ENCODE data around the gene NOS1AP. TPM values are rescaled to one million over a fixed set of nuclear protein-coding genes. Genes with fewer than 3 reads are reported as not detected.

Gene NOS1AP
- total RNA-seq, 1 experiment from 2014 or later: 9.9 TPM

DNA sequence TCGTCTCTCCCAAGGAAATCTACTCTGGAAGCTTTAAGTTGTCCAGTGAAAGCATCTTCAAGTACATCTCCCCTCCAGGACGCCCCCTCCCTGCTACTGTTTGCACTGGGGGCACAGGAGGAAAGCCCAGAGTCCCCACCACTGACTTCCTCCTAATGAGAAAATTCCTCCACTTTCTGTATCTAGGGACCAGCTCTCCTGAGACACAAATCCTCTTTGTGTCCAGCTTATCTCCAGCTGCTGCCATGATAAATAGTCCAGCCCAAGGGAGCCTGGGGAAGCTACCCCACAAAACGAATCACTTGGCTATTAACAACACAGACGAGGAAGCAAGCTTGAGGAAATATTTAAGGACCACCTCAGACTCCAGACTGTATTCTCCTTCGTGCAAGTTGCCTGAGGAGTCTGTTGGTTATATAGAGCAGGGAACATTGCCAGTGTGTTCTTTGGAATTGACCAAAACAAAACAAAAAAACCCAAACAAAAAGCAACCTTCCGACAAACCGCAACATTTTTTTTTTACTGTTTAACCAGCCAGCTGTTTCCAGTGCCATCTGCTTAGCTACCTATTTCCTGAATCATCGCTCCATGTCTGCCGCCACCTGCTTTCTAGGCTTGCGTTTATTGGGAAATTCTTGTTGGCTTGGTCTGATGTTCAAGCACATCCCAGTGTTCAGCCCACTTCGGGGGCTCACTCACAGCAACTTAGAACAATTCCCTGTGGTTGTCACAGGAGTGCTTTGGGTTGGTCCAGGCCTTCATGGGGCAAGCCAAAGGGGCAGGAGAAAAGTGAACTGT is 319.7 kb downstream of the NOS1AP start:
- Mint-ChIP-seq H3K4me1 (ENCODE audit: low read depth, unreplicated experiment) (peaks cover 35% of the 10 kb centered on the region), H3K9me3 (ENCODE audit: low read depth, unreplicated experiment) (no peaks in the 10 kb centered on the region), H3K27ac (ENCODE audit: unreplicated experiment) (peak overlapping the region; percentile 22), H3K4me3 (ENCODE audit: low read depth, unreplicated experiment) (no peak overlapping the region), H3K36me3 (ENCODE audit: insufficient read depth, unreplicated experiment) (no peaks in the 10 kb centered on the region), H3K27me3 (ENCODE audit: unreplicated experiment) (no peaks in the 10 kb centered on the region)
- TF ChIP-seq CTCF (IDR thresholded peaks at IDR 0.05; ENCODE audit: unreplicated experiment): no peak
- CTCF ChIA-PET: interaction anchor here (0.5 to 1.9 kb wide), 6 partner anchors 8 to 327 kb away, joined by 3 to 9 read pairs (median 4); partner anchors contain the start of gene C1orf226
- no TSS peak for BruUV-seq (replicated peaks)
- intact Hi-C loops (cut with micrococcal nuclease; ENCODE audit: unreplicated experiment): no loop called here
- DNase-seq: no peak

DNA sequence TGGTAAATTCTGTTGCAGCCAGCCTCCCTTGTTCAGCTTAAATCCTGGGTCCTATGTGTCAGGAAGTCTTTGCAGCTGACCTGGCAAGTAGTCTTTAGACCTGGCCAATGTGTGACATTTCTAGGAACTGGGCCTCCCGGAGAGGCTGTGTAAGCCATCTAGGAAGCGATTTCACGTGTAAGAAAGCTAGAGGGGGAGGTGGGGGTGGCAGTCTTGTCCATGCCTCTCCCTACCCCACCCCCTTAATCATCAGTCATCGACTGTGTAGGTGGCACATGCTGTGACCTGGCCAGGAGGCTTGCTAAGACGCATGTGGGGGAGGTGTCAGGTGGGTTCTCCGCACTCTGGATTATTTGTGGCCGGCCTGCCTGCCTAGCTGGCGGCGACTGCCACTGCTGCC is 320.5 kb downstream of the NOS1AP start:
- CTCF ChIA-PET: interaction anchor here (1.1 to 1.9 kb wide), 5 partner anchors 18 to 327 kb away, joined by 3 to 9 read pairs (median 3); no protein-coding TSS in a partner anchor
- Mint-ChIP-seq H3K9me3 (ENCODE audit: low read depth, unreplicated experiment) (no peaks in the 10 kb centered on the region), H3K4me3 (ENCODE audit: low read depth, unreplicated experiment) (no peak overlapping the region), H3K36me3 (ENCODE audit: insufficient read depth, unreplicated experiment) (no peaks in the 10 kb centered on the region), H3K27me3 (ENCODE audit: unreplicated experiment) (no peaks in the 10 kb centered on the region), H3K27ac (ENCODE audit: unreplicated experiment) (no peak overlapping the region), H3K4me1 (ENCODE audit: low read depth, unreplicated experiment) (peaks cover 35% of the 10 kb centered on the region)
- TF ChIP-seq CTCF (IDR thresholded peaks at IDR 0.05; ENCODE audit: unreplicated experiment): no peak
- no TSS peak for BruUV-seq (replicated peaks)
- DNase-seq: no peak
- intact Hi-C loops (cut with micrococcal nuclease; ENCODE audit: unreplicated experiment): loop anchor here (5.0 kb wide), 1 partner anchor 148 kb away; no protein-coding TSS in a partner anchor

DNA sequence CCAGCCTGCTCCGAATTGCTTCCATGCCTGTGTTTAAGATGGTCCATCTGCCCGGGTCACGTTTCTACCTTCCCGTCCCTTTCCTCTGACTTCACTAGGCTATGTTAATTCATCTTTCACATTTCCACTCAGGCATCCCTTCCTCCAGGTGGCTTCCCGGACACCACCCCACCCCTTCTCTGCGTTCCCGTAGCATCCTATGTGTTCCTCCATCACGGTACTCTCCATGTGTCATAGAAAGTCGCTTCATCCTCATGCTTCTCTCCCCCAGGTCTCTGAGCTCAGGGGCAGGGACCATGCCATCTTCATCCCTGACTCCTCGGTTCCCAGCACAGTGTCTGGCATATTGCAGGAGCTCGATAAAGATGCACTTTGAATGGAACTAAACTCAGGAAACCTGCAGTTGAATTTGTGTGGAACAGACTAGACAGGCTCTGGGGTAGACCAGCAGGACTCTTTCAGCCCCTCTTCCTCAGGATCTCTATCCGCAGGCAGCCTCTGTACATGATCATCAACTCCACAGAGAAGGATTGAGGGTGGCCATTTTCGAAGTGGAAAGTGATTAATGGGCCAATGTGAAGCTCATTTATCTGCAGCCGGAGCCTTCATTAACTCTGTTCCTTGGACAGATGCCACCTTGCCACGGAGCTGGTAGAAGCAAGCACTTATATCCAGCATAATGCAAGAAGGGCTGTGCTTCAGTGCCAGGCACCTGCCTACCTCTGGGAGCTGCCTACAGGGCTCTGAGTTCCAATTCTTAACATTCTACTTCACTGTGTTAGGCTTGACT is 321.1 kb downstream of the NOS1AP start:
- Mint-ChIP-seq H3K36me3 (ENCODE audit: insufficient read depth, unreplicated experiment) (no peaks in the 10 kb centered on the region), H3K27ac (ENCODE audit: unreplicated experiment) (no peak overlapping the region), H3K4me3 (ENCODE audit: low read depth, unreplicated experiment) (no peak overlapping the region), H3K9me3 (ENCODE audit: low read depth, unreplicated experiment) (no peaks in the 10 kb centered on the region), H3K27me3 (ENCODE audit: unreplicated experiment) (no peaks in the 10 kb centered on the region), H3K4me1 (ENCODE audit: low read depth, unreplicated experiment) (peaks cover 35% of the 10 kb centered on the region)
- DNase-seq: no peak
- intact Hi-C loops (cut with micrococcal nuclease; ENCODE audit: unreplicated experiment): loop anchor here (1.0 to 5.0 kb wide), 2 partner anchors 148 to 334 kb away; no protein-coding TSS in a partner anchor
- CTCF ChIA-PET: interaction anchor here (0.8 to 1.9 kb wide), 6 partner anchors 18 to 328 kb away, joined by 3 to 9 read pairs (median 3); no protein-coding TSS in a partner anchor
- no TSS peak for BruUV-seq (replicated peaks)
- no peak for TF ChIP-seq CTCF (IDR thresholded peaks at IDR 0.05; ENCODE audit: unreplicated experiment)

GRCh38 chr1:162391790-162392563 is 322.5 kb downstream of the NOS1AP start:
- H3K27ac Mint-ChIP-seq (ENCODE audit: unreplicated experiment): no peak overlapping the region
- intact Hi-C loops (cut with micrococcal nuclease; ENCODE audit: unreplicated experiment): loop anchor here (1.0 to 5.0 kb wide), 4 partner anchors 35 to 336 kb away; no protein-coding TSS in a partner anchor
- H3K27me3 Mint-ChIP-seq (ENCODE audit: unreplicated experiment): peaks cover 8% of the 10 kb centered on the region
- DNase-seq: peak; percentile 35
- H3K36me3 Mint-ChIP-seq (ENCODE audit: insufficient read depth, unreplicated experiment): no peaks in the 10 kb centered on the region
- CTCF ChIA-PET: interaction anchor here (0.6 to 1.5 kb wide), 9 partner anchors 10 to 353 kb away, joined by 3 to 12 read pairs (median 4); partner anchors contain the start of gene C1orf226
- TF ChIP-seq CTCF (IDR thresholded peaks at IDR 0.05; ENCODE audit: unreplicated experiment): peak; percentile 75
- H3K9me3 Mint-ChIP-seq (ENCODE audit: low read depth, unreplicated experiment): no peaks in the 10 kb centered on the region
- peaks cover 35% of the 10 kb centered on the region for H3K4me1 Mint-ChIP-seq (ENCODE audit: low read depth, unreplicated experiment)
- BruUV-seq (replicated peaks): no TSS peak
- H3K4me3 Mint-ChIP-seq (ENCODE audit: low read depth, unreplicated experiment): no peak overlapping the region

Measured in Calu3 (cell line).